A673 (cell line): ENCODE data around the gene ARPC1B.

ENCODE experiments used
- CTCF ChIP-seq: fragments of 300-800, 200-600 bp; sonication (generic); conservative IDR thresholded peaks from 2 replicates; pipeline ENCODE4 v1.5.1; 2017; ENCODE audit warnings: low read depth, mild to moderate bottlenecking, antibody characterized with exemption, low read length, moderate library complexity, mixed read lengths
- EZH2 ChIP-seq: fragments of 200-600 bp; sonication (generic); IDR thresholded peaks from 2 replicates; pipeline ENCODE4 v1.6.1; 2017; ENCODE audit warnings: borderline replicate concordance, low read depth, mild to moderate bottlenecking, mixed read lengths, antibody characterized with exemption, low read length; ENCODE audit not compliant: poor library complexity, severe bottlenecking

GRCh38 chr7:99359465-99360154, 14.9 kb upstream of the ARPC1B start:
- TF ChIP-seq CTCF, result no peak
- no peak for TF ChIP-seq EZH2
